Measurements from ENCODE around the gene MGAT4B. TPM values are rescaled to one million over a fixed set of nuclear protein-coding genes. Genes with fewer than 3 reads are reported as not detected.

Gene MGAT4B
- total and polyA plus RNA-seq, 4 donors = 65.0 to 154 (median 82.4) TPM

DNA sequence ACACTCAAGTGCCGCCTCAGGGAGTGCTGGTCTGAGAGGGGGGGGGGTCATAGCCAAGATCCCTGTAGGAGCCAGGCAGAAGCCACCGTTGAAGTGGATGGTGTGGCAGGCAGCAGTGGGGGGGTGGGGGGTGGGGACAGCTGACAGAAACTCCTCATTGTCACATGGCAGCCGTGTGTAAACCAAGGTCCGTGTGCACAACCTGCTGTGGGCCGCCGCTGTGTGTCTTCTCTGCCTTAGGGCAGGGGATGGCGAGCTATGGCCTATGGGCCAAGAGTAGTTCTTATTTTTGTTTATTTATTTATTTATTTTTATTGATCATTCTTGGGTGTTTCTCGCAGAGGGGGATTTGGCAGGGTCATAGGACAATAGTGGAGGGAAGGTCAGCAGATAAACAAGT is 27.5 kb upstream of the MGAT4B start:
- Histone ChIP-seq H3K4me1 (ENCODE audit: control insufficient read depth in 5 of 5, insufficient read depth in 5 of 5, low read length in 5 of 5) (peaks cover 0 to 4% (median 0%) of the 10 kb centered on the region in 5 donors), H3K27me3 (ENCODE audit: control insufficient read depth in 3 of 3, insufficient read depth in 3 of 3, low read length in 2 of 3) (no peaks in the 10 kb centered on the region), H3K27ac (ENCODE audit: low read depth in 1 of 2, low read length in 1 of 2) (no peak overlapping the region), H3K4me3 (no peak overlapping the region), H3K36me3 (ENCODE audit: control insufficient read depth in 4 of 4, insufficient read depth in 4 of 4, low read length in 4 of 4) (peaks cover 43 to 61% (median 50%) of the 10 kb centered on the region in 4 donors), H3K9ac (ENCODE audit: insufficient read depth in 1 of 2, low read length in 2 of 2) (no peak overlapping the region), H3K9me3 (ENCODE audit: control insufficient read depth in 4 of 4, insufficient read depth in 3 of 4, low read length in 3 of 4) (no peaks in the 10 kb centered on the region)
- DNase-seq = no peak
- no peak for ATAC-seq (ENCODE audit: insufficient read depth, low FRiP score)
- TF ChIP-seq, protein P1, sequence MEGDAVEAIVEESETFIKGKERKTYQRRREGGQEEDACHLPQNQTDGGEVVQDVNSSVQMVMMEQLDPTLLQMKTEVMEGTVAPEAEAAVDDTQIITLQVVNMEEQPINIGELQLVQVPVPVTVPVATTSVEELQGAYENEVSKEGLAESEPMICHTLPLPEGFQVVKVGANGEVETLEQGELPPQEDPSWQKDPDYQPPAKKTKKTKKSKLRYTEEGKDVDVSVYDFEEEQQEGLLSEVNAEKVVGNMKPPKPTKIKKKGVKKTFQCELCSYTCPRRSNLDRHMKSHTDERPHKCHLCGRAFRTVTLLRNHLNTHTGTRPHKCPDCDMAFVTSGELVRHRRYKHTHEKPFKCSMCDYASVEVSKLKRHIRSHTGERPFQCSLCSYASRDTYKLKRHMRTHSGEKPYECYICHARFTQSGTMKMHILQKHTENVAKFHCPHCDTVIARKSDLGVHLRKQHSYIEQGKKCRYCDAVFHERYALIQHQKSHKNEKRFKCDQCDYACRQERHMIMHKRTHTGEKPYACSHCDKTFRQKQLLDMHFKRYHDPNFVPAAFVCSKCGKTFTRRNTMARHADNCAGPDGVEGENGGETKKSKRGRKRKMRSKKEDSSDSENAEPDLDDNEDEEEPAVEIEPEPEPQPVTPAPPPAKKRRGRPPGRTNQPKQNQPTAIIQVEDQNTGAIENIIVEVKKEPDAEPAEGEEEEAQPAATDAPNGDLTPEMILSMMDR (IDR thresholded peaks at IDR 0.05; ENCODE audit: control extremely low read depth, extremely low read depth) = no peak
- 77 to 88% methylated on average over 8 of the region's 8 CpGs for WGBS, 2 donors

DNA sequence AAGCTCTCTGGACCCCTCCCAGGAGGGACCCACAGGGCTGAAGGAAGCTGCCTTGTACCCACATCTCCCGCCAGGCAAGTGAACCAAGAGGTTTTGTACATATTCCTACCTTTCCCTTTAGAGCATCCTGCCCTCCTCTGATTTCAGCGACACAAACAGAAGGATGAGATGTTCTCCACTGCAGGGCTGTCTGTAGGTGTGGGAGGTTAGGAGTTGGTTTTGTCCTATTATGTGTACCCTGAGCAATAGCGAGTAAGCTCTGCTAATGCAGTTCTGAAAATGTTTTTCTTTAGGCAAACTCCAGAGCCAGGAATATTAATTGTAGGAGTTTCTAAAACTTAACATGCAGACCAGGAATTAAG is 27.0 kb upstream of the MGAT4B start:
- Histone ChIP-seq H3K4me3 (no peak overlapping the region), H3K9me3 (ENCODE audit: control insufficient read depth in 4 of 4, insufficient read depth in 3 of 4, low read length in 3 of 4) (no peaks in the 10 kb centered on the region), H3K36me3 (ENCODE audit: control insufficient read depth in 4 of 4, insufficient read depth in 4 of 4, low read length in 4 of 4) (peaks cover 45 to 65% (median 52%) of the 10 kb centered on the region in 4 donors), H3K9ac (ENCODE audit: insufficient read depth in 1 of 2, low read length in 2 of 2) (no peak overlapping the region), H3K4me1 (ENCODE audit: control insufficient read depth in 5 of 5, insufficient read depth in 5 of 5, low read length in 5 of 5) (peaks cover 0 to 6% (median 0%) of the 10 kb centered on the region in 5 donors), H3K27ac (ENCODE audit: low read depth in 1 of 2, low read length in 1 of 2) (no peak overlapping the region), H3K27me3 (ENCODE audit: control insufficient read depth in 3 of 3, insufficient read depth in 3 of 3, low read length in 2 of 3) (no peaks in the 10 kb centered on the region)
- ATAC-seq (ENCODE audit: insufficient read depth, low FRiP score) = no peak
- no peak for DNase-seq
- WGBS, 2 donors = 97 to 100% methylated on average over 3 of the region's 3 CpGs
- TF ChIP-seq, protein P1 (IDR thresholded peaks at IDR 0.05; ENCODE audit: control extremely low read depth, extremely low read depth) = no peak

DNA sequence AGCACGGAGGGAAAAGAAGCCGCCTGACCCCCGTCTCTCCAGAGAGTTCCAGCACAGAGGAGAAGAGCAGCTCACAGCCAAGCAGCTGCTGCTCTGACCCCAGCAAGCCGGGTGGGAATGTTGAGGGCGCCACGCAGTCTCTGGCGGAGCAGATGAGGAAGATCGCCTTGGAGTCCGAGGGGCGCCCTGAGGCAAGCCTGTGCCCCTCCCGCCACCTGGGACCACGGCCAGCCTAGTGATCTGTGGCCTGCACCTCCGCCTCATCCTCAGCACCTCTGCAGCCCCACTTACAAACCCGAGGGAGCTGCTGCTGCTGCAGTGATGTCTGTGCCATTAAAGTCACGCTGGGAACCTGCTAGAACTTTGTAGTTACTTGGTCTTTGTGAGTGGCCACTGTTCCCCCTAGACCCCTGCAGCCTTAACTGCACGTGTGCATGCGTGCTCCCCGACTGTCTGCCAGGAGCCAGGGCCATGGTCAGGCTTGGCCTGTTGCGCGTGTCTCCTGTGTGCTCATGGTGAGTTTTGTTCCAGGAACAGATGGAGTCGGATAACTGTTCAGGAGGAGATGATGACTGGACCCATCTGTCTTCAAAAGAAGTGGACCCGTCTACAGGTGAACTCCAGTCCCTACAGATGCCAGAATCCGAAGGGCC is 26.5 kb upstream of the MGAT4B start:
- Histone ChIP-seq H3K27me3 (ENCODE audit: control insufficient read depth in 3 of 3, insufficient read depth in 3 of 3, low read length in 2 of 3) (no peaks in the 10 kb centered on the region), H3K9me3 (ENCODE audit: control insufficient read depth in 4 of 4, insufficient read depth in 3 of 4, low read length in 3 of 4) (no peaks in the 10 kb centered on the region), H3K36me3 (ENCODE audit: control insufficient read depth in 4 of 4, insufficient read depth in 4 of 4, low read length in 4 of 4) (peaks cover 44 to 63% (median 51%) of the 10 kb centered on the region in 4 donors), H3K27ac (ENCODE audit: low read depth in 1 of 2, low read length in 1 of 2) (no peak overlapping the region), H3K9ac (ENCODE audit: insufficient read depth in 1 of 2, low read length in 2 of 2) (no peak overlapping the region), H3K4me3 (no peak overlapping the region), H3K4me1 (ENCODE audit: control insufficient read depth in 5 of 5, insufficient read depth in 5 of 5, low read length in 5 of 5) (peaks cover 0 to 6% (median 0%) of the 10 kb centered on the region in 5 donors)
- no peak for ATAC-seq (ENCODE audit: insufficient read depth, low FRiP score)
- WGBS, 2 donors = 92% methylated on average over 23 of the region's 23 CpGs
- TF ChIP-seq, protein P1 (IDR thresholded peaks at IDR 0.05; ENCODE audit: control extremely low read depth, extremely low read depth) = no peak
- DNase-seq = no peak

Measured in lung (tissue), 12 donors.